ENCODE measurements around the gene PLEKHG3.

DNA sequence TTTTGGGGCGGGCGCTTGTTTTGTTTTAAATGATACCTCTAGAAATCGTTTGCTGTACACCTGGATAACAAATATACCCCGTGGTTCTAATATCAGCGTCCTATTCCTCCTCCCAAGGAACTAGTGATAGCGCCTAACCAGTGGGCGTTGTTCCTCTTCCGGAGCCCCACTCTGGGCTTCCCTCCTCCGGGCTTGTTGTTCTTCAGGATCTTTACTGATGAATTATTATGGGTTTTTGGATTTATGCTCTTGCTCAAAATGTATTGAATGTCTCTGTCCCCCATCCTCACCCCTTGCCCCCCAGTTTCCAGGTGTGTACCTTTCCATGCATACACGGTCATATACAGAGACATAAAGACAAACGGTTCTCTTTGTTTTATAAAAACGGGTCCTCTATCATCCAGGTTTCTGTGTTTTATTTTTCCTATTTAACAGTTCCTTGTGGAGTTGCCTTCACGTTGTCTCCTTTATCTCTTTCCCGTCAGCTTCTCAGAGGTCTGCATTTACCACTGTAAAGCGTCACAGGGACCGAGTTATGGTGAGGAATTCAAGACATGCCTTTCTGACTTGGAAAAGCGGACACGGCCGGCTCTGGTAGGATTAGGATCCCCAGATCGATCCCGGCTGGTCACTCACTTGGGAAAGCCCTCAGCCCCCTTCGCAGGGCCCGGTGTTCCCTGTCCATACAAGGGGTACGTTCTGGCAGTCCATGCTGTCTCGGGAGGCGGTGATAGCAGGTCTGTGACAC is 655 bp upstream of the PLEKHG3 start:
- TF ChIP-seq CTCF (IDR thresholded peaks at IDR 0.05) (no peak), POLR2A (IDR thresholded peaks at IDR 0.05) (no peak)
